RWPE2 (cell line): Measurements from ENCODE around the gene TERT.

Experiments
- ATAC-seq: fragments of 200-7000 bp; cut with Tn5 transposase; 3 replicates; pipeline ENCODE4 v1.9.1; 2021; ENCODE audit warnings: low read depth
- DNase-seq: peaks from one replicate; pipeline ENCODE4 v3.0.0-alpha.2; 2020; ENCODE audit warnings: low spot score
- H3K27ac ChIP-seq: fragments of 450-650 bp; 2 replicates; pipeline ENCODE4 v1.5.1; 2017; ENCODE audit warnings: mild to moderate bottlenecking; ENCODE audit not compliant: poor library complexity, severe bottlenecking
- H3K27me3 ChIP-seq: fragments of 250-450 bp; sonication (Bioruptor Pico); 2 replicates; pipeline ENCODE4 v1.5.1; 2021; ENCODE audit warnings: mild to moderate bottlenecking, moderate library complexity; ENCODE audit not compliant: insufficient read depth, poor library complexity, severe bottlenecking
- H3K36me3 ChIP-seq: fragments of 250-450 bp; sonication (Bioruptor Pico); 2 replicates; pipeline ENCODE4 v1.5.1; 2020; ENCODE audit warnings: low read depth, mild to moderate bottlenecking, moderate library complexity
- H3K4me1 ChIP-seq: fragments of 250-450 bp; sonication (Bioruptor Pico); 2 replicates; pipeline ENCODE4 v1.5.1; 2021; ENCODE audit warnings: mild to moderate bottlenecking, moderate library complexity; ENCODE audit not compliant: insufficient read depth, poor library complexity, severe bottlenecking
- H3K4me3 ChIP-seq: fragments of 250-450 bp; sonication (Bioruptor Pico); 2 replicates; pipeline ENCODE4 v1.5.1; 2021; ENCODE audit warnings: mild to moderate bottlenecking, moderate library complexity; ENCODE audit not compliant: severe bottlenecking
- H3K9me3 ChIP-seq: fragments of 250-450 bp; sonication (Bioruptor Pico); 2 replicates; pipeline ENCODE4 v1.5.1; 2021; ENCODE audit warnings: mild to moderate bottlenecking, moderate library complexity; ENCODE audit not compliant: severe bottlenecking
- TF ChIP-seq, protein P1 (sequence below): fragments of 450-650 bp; IDR thresholded peaks from one replicate; pipeline ENCODE4 v1.5.1; 2017; ENCODE audit warnings: mild to moderate bottlenecking, moderate library complexity; ENCODE audit not compliant: poor library complexity, severe bottlenecking

Gene TERT

DNA sequence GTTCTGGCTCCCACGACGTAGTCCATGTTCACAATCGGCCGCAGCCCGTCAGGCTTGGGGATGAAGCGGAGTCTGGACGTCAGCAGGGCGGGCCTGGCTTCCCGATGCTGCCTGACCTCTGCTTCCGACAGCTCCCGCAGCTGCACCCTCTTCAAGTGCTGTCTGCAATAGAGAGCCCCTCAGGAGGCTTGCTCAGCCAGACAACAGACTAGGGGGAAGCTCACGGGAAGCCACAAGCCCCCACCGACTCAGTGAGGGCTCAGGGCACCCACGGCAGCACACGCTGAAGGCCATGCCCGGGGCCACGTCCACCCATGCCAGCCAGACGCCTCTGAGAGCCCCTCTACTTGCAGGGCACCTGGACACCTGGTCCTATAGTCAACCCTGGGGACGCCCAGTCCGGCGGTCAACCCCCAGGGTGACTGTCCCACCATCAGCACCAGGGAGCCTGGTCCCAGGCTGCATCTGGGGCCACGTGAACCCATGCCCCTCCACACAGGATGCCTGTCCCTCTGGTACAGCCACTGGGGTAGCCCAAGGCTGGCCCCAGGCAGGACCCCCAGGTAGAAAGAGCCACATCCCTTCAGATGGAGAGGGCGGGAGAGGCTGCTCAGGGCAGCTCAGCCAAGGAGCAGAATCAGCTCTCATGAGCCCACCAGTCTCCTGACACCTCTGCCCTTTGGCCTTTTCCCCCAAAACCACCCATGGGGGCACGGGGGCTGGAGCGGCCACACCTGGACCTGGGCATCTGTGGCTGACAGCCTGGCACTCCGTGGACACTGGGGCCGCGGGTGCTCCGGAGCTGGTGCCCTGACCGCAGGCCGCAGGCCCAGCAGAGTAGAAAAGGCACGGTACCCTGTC lies 14.5 kb downstream of the TERT start:
- ATAC-seq (no peak), DNase-seq (peak; percentile 67)
- Histone ChIP-seq H3K36me3 (no peaks in the 10 kb centered on the region; the same call in 1 of the 2 replicates), H3K4me1 (no peaks in the 10 kb centered on the region), H3K27ac (no peak overlapping the region), H3K9me3 (no peaks in the 10 kb centered on the region), H3K27me3 (no peaks in the 10 kb centered on the region), H3K4me3 (no peak overlapping the region)
- TF ChIP-seq, protein P1, sequence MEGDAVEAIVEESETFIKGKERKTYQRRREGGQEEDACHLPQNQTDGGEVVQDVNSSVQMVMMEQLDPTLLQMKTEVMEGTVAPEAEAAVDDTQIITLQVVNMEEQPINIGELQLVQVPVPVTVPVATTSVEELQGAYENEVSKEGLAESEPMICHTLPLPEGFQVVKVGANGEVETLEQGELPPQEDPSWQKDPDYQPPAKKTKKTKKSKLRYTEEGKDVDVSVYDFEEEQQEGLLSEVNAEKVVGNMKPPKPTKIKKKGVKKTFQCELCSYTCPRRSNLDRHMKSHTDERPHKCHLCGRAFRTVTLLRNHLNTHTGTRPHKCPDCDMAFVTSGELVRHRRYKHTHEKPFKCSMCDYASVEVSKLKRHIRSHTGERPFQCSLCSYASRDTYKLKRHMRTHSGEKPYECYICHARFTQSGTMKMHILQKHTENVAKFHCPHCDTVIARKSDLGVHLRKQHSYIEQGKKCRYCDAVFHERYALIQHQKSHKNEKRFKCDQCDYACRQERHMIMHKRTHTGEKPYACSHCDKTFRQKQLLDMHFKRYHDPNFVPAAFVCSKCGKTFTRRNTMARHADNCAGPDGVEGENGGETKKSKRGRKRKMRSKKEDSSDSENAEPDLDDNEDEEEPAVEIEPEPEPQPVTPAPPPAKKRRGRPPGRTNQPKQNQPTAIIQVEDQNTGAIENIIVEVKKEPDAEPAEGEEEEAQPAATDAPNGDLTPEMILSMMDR, result no peak

GRCh38 chr5:1279443-1280151 lies 15.3 kb downstream of the TERT start:
- Histone ChIP-seq H3K27me3 (no peaks in the 10 kb centered on the region), H3K4me3 (no peak overlapping the region), H3K36me3 (no peaks in the 10 kb centered on the region; the same call in 1 of the 2 replicates), H3K4me1 (no peaks in the 10 kb centered on the region), H3K27ac (no peak overlapping the region), H3K9me3 (no peaks in the 10 kb centered on the region)
- TF ChIP-seq, protein P1, result no peak
- no peak for ATAC-seq
- peak; percentile 68 for DNase-seq

DNA sequence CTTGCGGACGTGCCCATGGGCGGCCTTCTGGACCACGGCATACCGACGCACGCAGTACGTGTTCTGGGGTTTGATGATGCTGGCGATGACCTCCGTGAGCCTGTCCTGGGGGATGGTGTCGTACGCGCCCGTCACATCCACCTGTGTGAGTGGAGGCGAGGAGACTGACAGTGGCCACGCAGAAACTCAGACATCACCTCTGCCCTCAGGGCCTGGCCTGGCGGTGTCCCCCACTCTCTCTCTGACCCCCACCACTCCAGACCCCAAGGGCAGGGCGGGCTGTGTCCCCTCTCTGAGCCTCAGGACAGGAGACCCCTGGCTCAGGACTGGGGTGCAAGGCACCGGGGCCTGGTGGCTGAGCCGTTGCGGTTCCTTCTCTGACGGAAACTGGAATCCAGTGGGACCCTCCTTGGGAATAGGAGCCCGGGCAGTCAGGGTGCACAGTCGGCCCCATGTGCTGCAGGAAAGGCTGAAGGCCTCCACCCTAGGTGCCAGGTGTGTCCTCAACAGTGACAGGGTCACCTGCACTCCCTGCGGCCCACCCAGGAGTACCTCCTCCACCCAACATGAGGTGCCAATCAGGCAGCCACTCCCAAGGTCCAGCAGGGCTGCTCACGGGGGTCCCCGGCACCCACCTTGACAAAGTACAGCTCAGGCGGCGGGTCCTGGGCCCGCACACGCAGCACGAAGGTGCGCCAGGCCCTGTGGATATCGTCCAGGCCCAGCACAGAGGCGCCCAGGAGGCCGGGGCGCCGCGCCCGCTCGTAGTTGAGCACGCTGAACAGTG lies 16.0 kb downstream of the TERT start:
- no peak for ATAC-seq
- Histone ChIP-seq H3K27me3 (no peaks in the 10 kb centered on the region), H3K27ac (no peak overlapping the region), H3K4me1 (no peaks in the 10 kb centered on the region), H3K36me3 (no peaks in the 10 kb centered on the region; the same call in 1 of the 2 replicates), H3K4me3 (no peak overlapping the region), H3K9me3 (no peaks in the 10 kb centered on the region)
- TF ChIP-seq, protein P1, result no peak
- DNase-seq, result peak; percentile 61

GRCh38 chr5:1278216-1278615 lies 16.7 kb downstream of the TERT start:
- ATAC-seq, result no peak
- Histone ChIP-seq H3K36me3 (no peaks in the 10 kb centered on the region; the same call in 1 of the 2 replicates), H3K4me3 (no peak overlapping the region), H3K27ac (no peak overlapping the region), H3K27me3 (no peaks in the 10 kb centered on the region), H3K4me1 (no peaks in the 10 kb centered on the region), H3K9me3 (no peaks in the 10 kb centered on the region)
- TF ChIP-seq, protein P1, result no peak
- DNase-seq, result no peak
